AG09319 (cell line): ENCODE results near the gene PSMG2.

Experiments
- DNase-seq: peaks from one replicate; pipeline ENCODE4 v3.0.0-alpha.2; 2010; ENCODE audit warnings: low read depth; ENCODE audit errors: extremely low read depth
- TF ChIP-seq, protein P1 (sequence below): IDR thresholded peaks from 2 replicates; pipeline ENCODE4 v1.5.1; 2011; ENCODE audit warnings: low read depth, mild to moderate bottlenecking, inconsistent platforms, low read length, moderate library complexity

The PSMG2 gene

DNA sequence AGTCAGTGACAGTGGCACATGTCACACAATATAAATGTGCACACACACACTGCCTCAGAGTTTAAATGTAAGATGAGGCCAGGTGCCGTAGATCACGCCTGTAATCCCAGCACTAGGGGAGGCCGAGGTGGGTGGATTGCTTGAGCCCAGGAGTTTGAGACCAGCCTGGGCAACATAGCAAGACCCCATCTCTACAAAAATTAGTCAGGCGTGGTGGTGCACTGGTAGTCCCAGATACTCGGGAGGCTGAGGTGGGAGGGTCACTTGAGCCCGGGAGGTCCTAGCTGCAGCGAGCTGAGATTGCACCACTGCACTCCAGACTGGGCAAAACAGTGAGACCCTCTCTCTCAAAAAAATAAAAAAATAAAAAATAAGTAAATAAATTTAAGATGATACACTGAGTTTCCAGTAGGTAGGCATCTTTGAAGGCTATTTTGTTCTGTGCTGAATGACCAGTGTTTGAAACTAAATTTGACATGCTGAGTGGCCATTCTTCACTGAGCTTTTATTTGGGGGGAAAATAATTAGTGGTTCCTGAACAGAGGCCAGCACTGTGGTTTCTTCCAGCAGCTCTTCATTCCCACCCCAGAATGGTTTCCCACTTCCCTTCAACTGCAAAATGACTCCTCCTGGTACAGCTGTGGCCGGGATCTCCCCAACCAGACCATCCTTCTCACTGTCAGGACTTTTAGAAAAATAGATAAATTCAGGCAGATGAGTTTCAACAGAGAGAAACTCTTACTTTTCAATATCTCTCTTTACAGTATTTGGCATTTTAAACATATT, 44.9 kb downstream of the PSMG2 start:
- TF ChIP-seq, protein P1, sequence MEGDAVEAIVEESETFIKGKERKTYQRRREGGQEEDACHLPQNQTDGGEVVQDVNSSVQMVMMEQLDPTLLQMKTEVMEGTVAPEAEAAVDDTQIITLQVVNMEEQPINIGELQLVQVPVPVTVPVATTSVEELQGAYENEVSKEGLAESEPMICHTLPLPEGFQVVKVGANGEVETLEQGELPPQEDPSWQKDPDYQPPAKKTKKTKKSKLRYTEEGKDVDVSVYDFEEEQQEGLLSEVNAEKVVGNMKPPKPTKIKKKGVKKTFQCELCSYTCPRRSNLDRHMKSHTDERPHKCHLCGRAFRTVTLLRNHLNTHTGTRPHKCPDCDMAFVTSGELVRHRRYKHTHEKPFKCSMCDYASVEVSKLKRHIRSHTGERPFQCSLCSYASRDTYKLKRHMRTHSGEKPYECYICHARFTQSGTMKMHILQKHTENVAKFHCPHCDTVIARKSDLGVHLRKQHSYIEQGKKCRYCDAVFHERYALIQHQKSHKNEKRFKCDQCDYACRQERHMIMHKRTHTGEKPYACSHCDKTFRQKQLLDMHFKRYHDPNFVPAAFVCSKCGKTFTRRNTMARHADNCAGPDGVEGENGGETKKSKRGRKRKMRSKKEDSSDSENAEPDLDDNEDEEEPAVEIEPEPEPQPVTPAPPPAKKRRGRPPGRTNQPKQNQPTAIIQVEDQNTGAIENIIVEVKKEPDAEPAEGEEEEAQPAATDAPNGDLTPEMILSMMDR, result no peak
- no peak for DNase-seq

DNA sequence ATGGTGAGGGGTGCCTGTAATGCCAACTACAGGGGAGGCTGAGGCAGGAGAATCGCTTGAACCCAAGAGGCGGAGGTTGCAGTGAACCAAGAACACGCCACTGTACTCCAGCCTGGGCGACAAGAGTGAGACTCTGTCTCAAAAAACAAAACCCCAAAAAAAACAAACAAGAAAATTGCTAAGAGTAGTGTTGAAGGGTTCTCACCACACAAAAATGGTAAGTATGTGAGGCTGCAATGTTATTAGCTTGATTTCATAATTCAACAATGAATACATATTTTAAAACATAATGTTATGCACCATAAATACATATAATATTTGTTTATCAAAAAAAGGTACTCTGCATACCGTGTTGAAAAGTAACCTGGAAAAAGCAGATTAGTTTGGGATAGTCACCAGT, 45.8 kb downstream of the PSMG2 start:
- TF ChIP-seq, protein P1, result no peak
- DNase-seq, result no peak

DNA sequence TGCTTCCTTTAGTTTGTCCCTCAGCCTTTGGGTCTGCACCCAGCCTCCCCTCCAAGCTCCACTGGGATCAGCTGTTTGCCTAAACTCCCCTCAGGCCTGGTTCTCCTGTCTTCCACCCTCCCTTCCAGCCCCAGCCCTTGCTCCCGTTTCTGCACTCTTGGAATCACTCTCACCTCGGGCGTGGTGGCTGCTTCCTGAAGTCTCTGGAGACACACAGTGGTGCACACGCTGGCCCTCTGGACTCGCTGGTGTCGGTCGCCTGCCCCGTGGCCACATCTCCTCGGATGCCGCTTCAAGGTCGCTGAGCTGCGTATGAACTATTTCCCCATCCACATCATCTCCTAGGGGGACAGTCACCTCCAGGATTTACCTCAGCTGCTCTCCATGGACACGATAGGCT, 46.3 kb downstream of the PSMG2 start:
- TF ChIP-seq, protein P1, result no peak
- DNase-seq, result no peak

DNA sequence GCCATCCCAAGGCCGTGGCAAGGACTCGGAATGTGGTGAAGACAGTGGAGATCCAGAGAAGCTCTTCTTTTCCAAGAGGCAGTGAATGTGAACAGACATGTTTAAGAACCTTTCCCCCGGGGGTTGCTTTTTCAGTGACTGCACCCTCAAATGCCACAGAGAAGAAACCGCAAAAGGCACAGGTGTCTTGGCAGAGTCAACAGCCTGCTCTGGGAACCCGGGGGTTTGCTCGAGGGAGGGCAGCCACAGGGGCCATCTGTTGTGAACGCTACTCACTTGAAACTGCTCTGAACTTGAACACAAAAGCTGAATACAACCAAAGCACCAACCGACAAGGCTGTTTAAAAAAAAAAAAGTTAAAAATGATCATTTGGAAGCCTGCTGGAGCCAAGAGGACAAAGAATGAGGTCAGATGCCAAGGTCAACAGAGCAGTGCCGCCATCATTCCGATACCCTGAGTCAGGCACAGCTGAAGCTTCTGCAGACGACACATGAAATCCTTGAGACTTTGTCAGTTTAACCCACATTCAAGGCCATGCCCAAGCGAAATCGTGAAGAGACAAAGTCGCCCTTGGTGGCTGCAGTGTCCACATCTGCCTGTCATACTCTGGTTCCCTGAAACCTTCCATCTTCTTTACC, 47.4 kb downstream of the PSMG2 start:
- DNase-seq, result no peak
- TF ChIP-seq, protein P1, result no peak

DNA sequence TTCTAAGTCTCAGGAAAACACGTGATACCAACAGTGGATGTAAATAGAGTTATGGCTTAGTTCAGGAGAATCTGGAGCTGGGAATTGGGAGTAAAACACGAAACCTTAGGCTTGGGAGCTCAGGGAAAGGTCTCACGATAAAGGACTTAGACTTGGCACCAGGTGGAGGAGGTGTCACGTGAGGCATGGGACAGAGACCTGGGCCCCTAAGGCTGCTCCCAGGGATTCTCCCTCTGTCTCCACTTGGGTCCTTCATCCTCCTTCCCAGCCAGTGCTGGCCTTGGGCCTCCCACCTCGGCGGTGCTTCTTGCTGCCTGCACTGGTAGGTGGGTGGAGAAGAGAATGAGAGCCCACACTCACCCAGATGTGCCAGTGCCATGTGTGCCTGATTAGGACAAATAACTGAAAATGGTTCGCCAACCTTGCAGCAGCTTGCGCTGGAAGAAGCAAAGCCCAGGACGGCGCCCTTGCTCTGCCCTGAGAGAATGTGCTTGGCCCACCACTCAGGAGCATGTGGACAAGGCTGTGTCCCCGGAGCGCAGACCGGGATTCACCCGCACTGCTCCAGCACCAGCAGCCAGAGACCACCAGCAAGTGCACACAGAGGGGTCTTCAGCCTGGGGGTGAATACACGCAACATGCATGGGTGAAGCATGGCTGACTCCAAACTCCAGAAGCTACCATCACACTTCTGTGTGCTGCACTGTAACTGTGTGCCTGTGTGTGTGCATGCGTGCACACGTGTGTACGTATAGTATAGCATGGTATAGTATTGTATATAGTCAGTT, 48.1 kb downstream of the PSMG2 start:
- DNase-seq, result no peak
- TF ChIP-seq, protein P1, result no peak

DNA sequence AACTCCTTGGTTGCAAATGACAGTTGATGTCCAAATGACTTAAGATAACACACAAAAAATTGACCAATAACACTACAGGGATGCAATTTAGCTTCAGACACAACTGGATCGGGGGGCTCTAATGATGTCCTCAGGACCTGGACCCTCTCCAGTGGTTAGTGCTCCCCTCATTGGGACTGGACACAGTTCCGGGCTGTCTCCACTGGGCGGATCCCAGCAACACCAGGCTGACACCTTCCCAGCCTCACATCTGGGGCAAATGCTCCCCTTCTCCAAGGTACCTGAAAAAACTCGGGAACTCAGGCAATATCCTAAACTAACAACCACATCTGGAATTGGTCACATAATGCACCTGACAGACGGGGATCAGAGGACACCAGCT, 48.7 kb downstream of the PSMG2 start:
- TF ChIP-seq, protein P1, result no peak
- no peak for DNase-seq

DNA sequence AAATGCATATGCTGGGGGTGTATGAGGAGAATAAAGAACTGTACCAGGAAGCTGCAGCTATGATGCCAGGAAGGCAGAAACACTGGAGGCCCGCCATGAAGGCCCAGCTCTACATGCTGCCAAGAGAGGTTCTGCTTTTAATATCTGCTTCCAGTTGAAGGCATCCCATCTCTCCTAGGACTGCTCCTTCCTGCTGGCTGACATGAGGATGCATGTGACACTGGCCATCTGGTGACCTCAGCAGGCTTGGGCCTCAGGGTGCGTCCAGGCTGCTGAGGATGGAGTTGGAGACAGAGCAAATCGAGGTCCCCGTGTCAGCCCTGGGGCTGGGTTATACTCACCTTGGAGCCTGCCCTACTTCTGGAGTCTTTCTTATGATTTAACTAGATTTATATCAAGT, 49.0 kb downstream of the PSMG2 start:
- TF ChIP-seq, protein P1, result no peak
- DNase-seq, result no peak
